CD4-positive, alpha-beta T cell treated with Interleukin-1 beta for 1 hour (primary cell): ENCODE measurements around the gene BRD2.

ENCODE experiments used
- DNase-seq, 2 donors: peaks; one replicate each; pipeline ENCODE4 v3.0.0-alpha.2; 2020 to 2022

Gene BRD2

GRCh38 chr6:32950010-32950409, 18.4 kb upstream of the BRD2 start:
- no peak for DNase-seq

- DNase-seq: no peak
These were observed 17.9 kb upstream of the BRD2 start for GRCh38 chr6:32950449-32950848.

GRCh38 chr6:32952817-32953739, 15.3 kb upstream of the BRD2 start, which contains the start of gene HLA-DMA:
TSS of gene HLA-DMA (minus strand) at chr6:32953097. CDS start at chr6:32953036, 61 bp downstream.
- peak; percentile 91 to 92 for DNase-seq

GRCh38 chr6:32953775-32954174, 14.6 kb upstream of the BRD2 start:
- DNase-seq: no peak

- no peak for DNase-seq
These were observed 14.1 kb upstream of the BRD2 start for GRCh38 chr6:32954267-32954666.

GRCh38 chr6:32954986-32955802, 13.2 kb upstream of the BRD2 start:
- peak in 1 of 2 donors; percentile 61 for DNase-seq

GRCh38 chr6:32956176-32956575, 12.2 kb upstream of the BRD2 start:
- no peak for DNase-seq

- no peak for DNase-seq
These were observed 7.8 kb upstream of the BRD2 start for GRCh38 chr6:32960563-32960962.

GRCh38 chr6:32962213-32962826, 6.1 kb upstream of the BRD2 start:
- no peak for DNase-seq

- no peak for DNase-seq
These were observed 4.5 kb upstream of the BRD2 start for GRCh38 chr6:32963866-32964265.

- no peak for DNase-seq
These were observed 3.6 kb upstream of the BRD2 start for GRCh38 chr6:32964776-32965175.

- DNase-seq: peak; percentile 40 to 53
These were observed 973 bp upstream of the BRD2 start for GRCh38 chr6:32967151-32968091.

GRCh38 chr6:32968867-32969684, 682 bp downstream of the BRD2 start:
- peak; percentile 60 to 82 for DNase-seq

- peak; percentile 71 to 72 for DNase-seq
These were observed 1.5 kb downstream of the BRD2 start for GRCh38 chr6:32969685-32970412.

GRCh38 chr6:32970413-32971241, 2.2 kb downstream of the BRD2 start:
- DNase-seq: peak; percentile 76 to 84

- no peak for DNase-seq
These were observed 2.8 kb downstream of the BRD2 start for GRCh38 chr6:32971242-32971580.

GRCh38 chr6:32971581-32972352, 3.4 kb downstream of the BRD2 start:
- DNase-seq: peak; percentile 99 to 100

GRCh38 chr6:32972353-32973143, 4.2 kb downstream of the BRD2 start:
- peak; percentile 62 to 68 for DNase-seq
